Gastrocnemius medialis (tissue), 4 donors: Measurements from ENCODE around the gene CELF1. TPM values are rescaled to one million over a fixed set of nuclear protein-coding genes. Genes with fewer than 3 reads are reported as not detected.

Experiments used
- ATAC-seq, 2 donors: fragments of 150-250 bp; one replicate each; pipeline ENCODE4 v1.9.1; 2016
- DNase-seq, 2 donors: peaks; one replicate each; pipeline ENCODE4 v3.0.0-alpha.2; 2019
- H3K27ac ChIP-seq, 4 donors: fragments of 200-600 bp; sonication (generic); 1 replicate in 1 of 4; 2 replicates in 3 of 4; pipeline ENCODE4 v1.5.1; 2016 to 2018; ENCODE audit warnings: mild to moderate bottlenecking in 2 of 4, moderate library complexity in 1 of 4
- H3K27me3 ChIP-seq, 3 donors: fragments of 200-600 bp; sonication (generic) in 2 of 3; 1 replicate in 1 of 3; 2 replicates in 2 of 3; pipeline versions ENCODE4 v1.5.1 to v1.6.0; 2016 to 2019; ENCODE audit warnings: mild to moderate bottlenecking in 1 of 3, moderate library complexity in 1 of 3
- H3K36me3 ChIP-seq, 2 donors: fragments of 200-600 bp; sonication (generic) in 1 of 2; one replicate each; pipeline ENCODE4 v1.5.1; 2017 to 2018
- H3K4me1 ChIP-seq, 2 donors: fragments of 200-600 bp; sonication (generic) in 1 of 2; one replicate each; pipeline ENCODE4 v1.5.1; 2016 to 2017; ENCODE audit warnings: mild to moderate bottlenecking in 2 of 2
- H3K4me3 ChIP-seq, 4 donors: fragments of 200-600 bp; sonication (generic) in 3 of 4; 1 replicate in 1 of 4; 2 replicates in 3 of 4; pipeline ENCODE4 v1.5.1; 2016 to 2019; ENCODE audit warnings: mild to moderate bottlenecking in 2 of 4
- H3K9me3 ChIP-seq, 3 donors: fragments of 200-600 bp; sonication (generic) in 2 of 3; 1 replicate in 1 of 3; 2 replicates in 2 of 3; pipeline ENCODE4 v1.5.1; 2016 to 2019
- POLR2A ChIP-seq, 2 donors: fragments of 450-650 bp; IDR thresholded peaks; one replicate each; pipeline ENCODE4 v1.6.1; 2017; ENCODE audit warnings: antibody characterized with exemption in 2 of 2, mild to moderate bottlenecking in 2 of 2, moderate library complexity in 2 of 2
- in situ Hi-C, 4 donors: fragments of 200-750 bp; cut with MboI; loops; one replicate each; pipeline versions ENCODE4 v1.15.0 to v1.8.0; 2017; ENCODE audit warnings: low sequenced_read_pairs in 4 of 4
- intact Hi-C: fragments of 100-400 bp; cut with DNase I; formaldehyde crosslinking; loops from one replicate; pipeline ENCODE4 v1.15.1; 2023; ENCODE audit warnings: low total_unique reads
- total RNA-seq, 4 donors: library from RNA; depleted of rRNA; stranded (reverse); fragments of >200 nt; gene quantifications; one replicate each; pipeline versions ENCODE4 v1.1.0 to v1.2.3, GENCODE V29; 2016
- TF ChIP-seq, protein P1 (sequence below), 5 experiments: fragments of 450-650 bp in 3 of 5; fragments of 200-600 bp in 2 of 5; sonication (generic) in 2 of 5; IDR thresholded peaks in 4 of 5; conservative IDR thresholded peaks in 1 of 5; 1 replicate in 4 of 5; 2 replicates in 1 of 5; pipeline ENCODE4 v1.5.1; 2016 to 2019; ENCODE audit warnings: antibody characterized with exemption in 5 of 5, mild to moderate bottlenecking in 3 of 5, moderate library complexity in 3 of 5

CELF1 gene
- total RNA-seq, 4 donors from 2014 or later = 106 to 185 (median 136) TPM

DNA sequence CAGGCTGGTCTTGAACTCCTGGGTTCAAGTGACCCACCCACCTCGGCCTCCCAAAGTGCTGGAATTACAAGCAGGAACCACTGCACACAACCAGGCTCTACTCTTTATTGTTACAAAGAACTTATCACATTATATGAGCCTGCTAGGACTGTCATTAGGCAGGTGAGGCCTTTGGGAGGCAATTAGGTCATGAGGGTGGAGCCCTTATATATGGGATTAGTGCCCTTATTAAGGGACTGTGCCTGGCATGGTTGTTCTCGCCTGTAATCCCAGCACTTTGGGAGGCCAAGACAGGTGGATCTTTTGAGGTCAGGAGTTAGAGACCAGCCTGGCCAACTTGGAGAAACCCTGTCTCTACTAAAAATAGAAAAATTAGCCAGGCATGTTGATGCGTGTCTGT lies 116.2 kb downstream of the CELF1 start:
- Histone ChIP-seq H3K27ac (no peak overlapping the region), H3K36me3 (no peaks in the 10 kb centered on the region), H3K27me3 (no peaks in the 10 kb centered on the region), H3K4me3 (no peak overlapping the region), H3K9me3 (no peaks in the 10 kb centered on the region), H3K4me1 (peaks cover 10 to 19% of the 10 kb centered on the region in 2 donors)
- in situ Hi-C loops (no loop called here), intact Hi-C loops (no loop called here)
- no peak for TF ChIP-seq POLR2A (IDR thresholded peaks at IDR 0.05)
- TF ChIP-seq, protein P1, sequence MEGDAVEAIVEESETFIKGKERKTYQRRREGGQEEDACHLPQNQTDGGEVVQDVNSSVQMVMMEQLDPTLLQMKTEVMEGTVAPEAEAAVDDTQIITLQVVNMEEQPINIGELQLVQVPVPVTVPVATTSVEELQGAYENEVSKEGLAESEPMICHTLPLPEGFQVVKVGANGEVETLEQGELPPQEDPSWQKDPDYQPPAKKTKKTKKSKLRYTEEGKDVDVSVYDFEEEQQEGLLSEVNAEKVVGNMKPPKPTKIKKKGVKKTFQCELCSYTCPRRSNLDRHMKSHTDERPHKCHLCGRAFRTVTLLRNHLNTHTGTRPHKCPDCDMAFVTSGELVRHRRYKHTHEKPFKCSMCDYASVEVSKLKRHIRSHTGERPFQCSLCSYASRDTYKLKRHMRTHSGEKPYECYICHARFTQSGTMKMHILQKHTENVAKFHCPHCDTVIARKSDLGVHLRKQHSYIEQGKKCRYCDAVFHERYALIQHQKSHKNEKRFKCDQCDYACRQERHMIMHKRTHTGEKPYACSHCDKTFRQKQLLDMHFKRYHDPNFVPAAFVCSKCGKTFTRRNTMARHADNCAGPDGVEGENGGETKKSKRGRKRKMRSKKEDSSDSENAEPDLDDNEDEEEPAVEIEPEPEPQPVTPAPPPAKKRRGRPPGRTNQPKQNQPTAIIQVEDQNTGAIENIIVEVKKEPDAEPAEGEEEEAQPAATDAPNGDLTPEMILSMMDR (IDR thresholded peaks at IDR 0.05 in 4 of 5, conservative IDR thresholded peaks at IDR 0.05 in 1 of 5) = no peak
- DNase-seq (no peak), ATAC-seq (no peak)

DNA sequence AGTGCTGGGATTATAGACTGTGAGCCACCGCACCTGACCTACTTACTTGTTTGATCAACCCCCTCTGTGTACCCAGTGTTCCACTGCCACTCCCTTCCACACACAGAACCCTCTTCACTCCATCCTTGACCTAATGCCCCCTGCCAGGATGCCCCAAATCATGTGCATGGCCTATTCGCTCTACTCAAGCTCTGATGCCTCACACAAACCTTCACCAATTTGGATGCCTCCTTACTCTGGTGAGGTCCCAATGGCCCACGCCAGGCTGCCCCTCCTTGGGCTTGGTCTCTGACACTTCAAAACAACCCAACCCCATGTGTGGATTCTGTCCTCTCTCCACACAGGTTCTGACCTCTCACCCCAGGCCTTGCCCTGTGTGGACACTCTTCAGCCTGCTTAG lies 117.2 kb downstream of the CELF1 start:
- in situ Hi-C loops (no loop called here), intact Hi-C loops (no loop called here)
- Histone ChIP-seq H3K36me3 (no peaks in the 10 kb centered on the region), H3K27me3 (no peaks in the 10 kb centered on the region), H3K9me3 (no peaks in the 10 kb centered on the region), H3K4me1 (peaks cover 10 to 24% of the 10 kb centered on the region in 2 donors), H3K27ac (no peak overlapping the region), H3K4me3 (no peak overlapping the region)
- DNase-seq = no peak
- TF ChIP-seq, protein P1 (IDR thresholded peaks at IDR 0.05 in 4 of 5, conservative IDR thresholded peaks at IDR 0.05 in 1 of 5) = no peak
- no peak for TF ChIP-seq POLR2A (IDR thresholded peaks at IDR 0.05)
- ATAC-seq = no peak

DNA sequence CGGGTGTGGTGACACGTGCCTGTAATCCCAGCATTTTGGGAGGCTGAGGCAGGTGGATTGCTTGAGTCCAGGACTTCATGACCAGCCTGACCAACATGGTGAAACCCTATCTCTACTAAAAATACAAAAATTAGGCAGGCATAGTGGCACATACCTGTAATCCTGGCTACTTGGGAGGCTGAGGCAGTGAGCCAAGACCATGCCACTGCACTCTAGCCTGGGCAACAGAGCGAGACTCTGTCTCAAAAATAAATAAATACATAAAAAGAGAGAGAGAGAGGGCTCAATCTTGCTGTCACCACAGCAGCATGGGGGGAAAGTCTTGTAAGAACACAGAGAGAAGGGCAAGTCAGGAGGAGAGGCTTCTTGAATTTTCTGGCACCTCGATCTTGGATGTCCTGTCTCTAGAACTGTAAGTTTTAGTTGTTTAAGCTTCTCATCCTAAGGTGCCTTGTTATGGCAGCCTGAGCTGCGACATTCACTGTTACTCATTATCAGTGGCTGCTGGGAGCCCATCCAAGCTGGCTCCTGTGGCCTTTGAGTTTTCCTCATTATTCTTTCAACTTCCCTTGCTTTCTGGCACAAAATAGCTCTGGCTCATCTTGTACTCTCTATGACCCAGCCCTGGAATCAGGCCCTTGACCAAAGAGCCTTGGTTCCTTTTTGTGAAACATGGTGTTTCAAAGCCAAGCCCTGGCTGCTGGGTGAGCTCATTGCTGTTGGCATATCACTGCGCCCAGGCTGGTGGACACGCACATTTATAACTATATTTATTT lies 118.7 kb downstream of the CELF1 start:
- in situ Hi-C loops = no loop called here
- H3K27ac ChIP-seq = peak overlapping the region; percentile 15 to 78 (median 74)
- H3K4me1 ChIP-seq = peaks cover 10 to 24% of the 10 kb centered on the region in 2 donors
- H3K27me3 ChIP-seq = no peaks in the 10 kb centered on the region
- ATAC-seq (peak; percentile 22 to 43), DNase-seq (peak in 1 of 2 donors; percentile 51)
- TF ChIP-seq, protein P1 (IDR thresholded peaks at IDR 0.05 in 4 of 5, conservative IDR thresholded peaks at IDR 0.05 in 1 of 5) = no peak
- TF ChIP-seq POLR2A (IDR thresholded peaks at IDR 0.05) = no peak
- intact Hi-C loops = no loop called here
- H3K4me3 ChIP-seq = no peak overlapping the region
- no peaks in the 10 kb centered on the region for H3K9me3 ChIP-seq
- no peaks in the 10 kb centered on the region for H3K36me3 ChIP-seq

DNA sequence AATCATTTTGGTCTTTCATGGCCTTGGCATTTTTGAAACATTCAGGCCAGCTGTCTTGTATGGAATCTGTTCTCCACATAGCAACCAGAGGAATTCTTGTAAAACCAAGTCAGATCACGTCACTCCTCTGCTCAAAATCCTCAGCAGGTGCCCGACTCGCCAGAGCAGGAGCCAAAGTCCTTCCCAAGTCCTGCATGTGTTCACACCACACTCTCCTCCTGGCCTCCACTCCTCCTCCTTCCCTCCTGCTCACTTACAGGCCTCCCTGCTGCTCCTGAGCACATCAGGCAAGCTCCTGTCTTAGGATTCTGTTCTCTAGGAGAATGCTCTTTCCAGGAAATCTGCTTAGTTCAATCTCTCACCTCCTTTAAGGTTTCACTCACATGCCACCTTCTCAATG lies 119.8 kb downstream of the CELF1 start:
- intact Hi-C loops = no loop called here
- no peaks in the 10 kb centered on the region for H3K36me3 ChIP-seq
- DNase-seq (no peak), ATAC-seq (no peak)
- H3K4me1 ChIP-seq = peaks cover 9 to 24% of the 10 kb centered on the region in 2 donors
- peak overlapping the region; percentile 5 to 78 (median 74) for H3K27ac ChIP-seq
- H3K9me3 ChIP-seq = no peaks in the 10 kb centered on the region
- no peaks in the 10 kb centered on the region for H3K27me3 ChIP-seq
- no peak overlapping the region for H3K4me3 ChIP-seq
- in situ Hi-C loops = no loop called here
- TF ChIP-seq, protein P1 (IDR thresholded peaks at IDR 0.05 in 4 of 5, conservative IDR thresholded peaks at IDR 0.05 in 1 of 5) = no peak
